ENCODE measurements around the gene ANK3.

ANK3 gene

DNA sequence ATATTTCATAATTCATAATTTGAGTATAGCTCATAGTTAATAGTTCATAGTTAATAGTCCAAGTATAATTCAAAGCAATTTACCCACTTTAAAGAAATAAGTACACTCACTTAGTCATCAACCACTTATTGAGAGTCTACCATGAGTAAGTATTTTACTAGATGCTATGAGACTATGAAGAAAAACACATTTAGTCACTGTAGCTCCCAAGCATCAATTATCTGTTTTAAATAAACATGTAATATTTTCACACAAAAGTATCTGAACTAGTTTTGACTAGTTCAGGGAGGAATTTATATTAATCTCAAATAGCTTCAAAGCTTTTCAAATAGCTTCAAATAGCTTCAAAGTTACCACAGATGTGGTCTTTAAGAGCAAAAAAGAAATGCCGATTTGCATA, 119.2 kb downstream of the ANK3 start:
- DNase-seq, result no peak

DNA sequence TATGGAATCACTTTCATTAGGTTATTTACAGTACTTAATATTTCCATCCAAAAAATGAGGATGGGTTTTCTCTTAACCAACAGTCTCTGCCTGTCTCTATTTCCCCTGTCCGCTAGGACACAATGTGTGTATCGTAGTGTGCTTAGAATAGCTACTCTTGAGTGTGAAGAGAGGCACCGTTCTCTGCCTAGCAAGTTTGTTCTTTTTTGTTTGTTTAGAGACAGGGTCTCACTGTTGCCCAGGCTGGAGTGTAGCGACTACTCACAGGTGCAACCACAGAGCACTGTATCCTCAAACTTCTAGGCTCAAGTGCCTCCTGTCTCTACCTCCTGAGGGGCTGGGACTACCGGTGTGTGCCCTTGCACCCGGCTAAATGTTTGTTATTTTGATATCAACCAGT, 121.9 kb downstream of the ANK3 start:
- no peak for DNase-seq

DNA sequence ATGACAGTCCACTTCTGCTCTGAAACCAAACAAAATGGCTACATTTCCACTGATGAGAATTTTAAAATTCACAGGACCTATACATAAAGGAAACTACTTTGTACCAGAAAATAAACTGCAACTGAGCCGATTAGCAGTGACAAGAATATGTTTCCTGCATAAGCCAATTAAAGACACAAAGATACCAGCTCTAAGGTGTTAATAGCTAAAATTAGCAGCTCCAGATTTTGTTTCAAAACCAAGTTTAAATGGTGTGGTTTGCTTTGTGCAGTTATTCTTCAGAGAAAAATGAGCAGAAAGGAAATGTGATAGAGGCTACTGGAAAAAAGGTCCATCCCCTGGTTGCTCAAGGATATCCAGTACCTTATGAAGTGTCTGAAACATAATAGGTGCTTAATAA, 123.2 kb downstream of the ANK3 start:
- DNase-seq, result no peak

DNA sequence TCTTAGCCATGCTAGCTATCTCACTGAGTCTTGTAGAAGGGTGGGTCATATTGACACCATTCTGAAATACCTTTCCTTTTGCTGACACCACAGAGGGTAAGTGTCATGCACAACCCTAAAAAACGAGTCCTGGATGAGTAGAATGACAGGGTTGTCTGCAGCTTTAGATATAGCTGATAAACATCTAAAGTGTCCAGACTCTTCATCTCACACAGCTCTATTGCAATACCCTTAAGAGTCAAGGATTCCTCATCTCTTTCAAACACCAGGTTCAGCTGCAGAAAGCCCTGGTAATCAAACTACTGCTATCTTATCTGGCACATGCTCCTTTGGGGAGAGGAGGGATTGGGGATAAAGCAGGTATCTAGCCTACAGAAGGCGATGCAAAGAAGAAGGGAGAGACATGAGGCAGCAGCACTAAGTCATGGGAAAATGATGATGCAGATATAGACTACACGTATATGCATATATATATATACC, 127.0 kb downstream of the ANK3 start:
- no peak for DNase-seq

DNA sequence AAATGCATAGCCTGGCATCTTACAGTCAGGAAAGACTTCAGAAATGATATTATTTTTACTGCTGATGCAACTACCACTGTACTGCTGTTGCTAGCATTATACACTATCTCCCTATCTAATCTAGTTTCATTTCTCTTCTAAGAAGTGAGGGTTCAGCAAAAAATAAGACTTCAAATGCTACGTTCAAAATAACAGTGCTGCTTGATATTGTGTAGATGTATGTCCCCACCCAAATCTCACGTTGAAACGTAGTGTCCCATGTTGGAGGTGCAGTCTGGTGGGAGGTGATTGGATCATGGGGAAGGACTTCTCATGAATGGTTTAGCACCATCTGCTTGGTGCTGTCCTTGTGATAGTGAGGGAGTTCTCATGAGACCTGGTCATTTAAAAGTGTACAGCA, 129.4 kb downstream of the ANK3 start:
- DNase-seq, result no peak

DNA sequence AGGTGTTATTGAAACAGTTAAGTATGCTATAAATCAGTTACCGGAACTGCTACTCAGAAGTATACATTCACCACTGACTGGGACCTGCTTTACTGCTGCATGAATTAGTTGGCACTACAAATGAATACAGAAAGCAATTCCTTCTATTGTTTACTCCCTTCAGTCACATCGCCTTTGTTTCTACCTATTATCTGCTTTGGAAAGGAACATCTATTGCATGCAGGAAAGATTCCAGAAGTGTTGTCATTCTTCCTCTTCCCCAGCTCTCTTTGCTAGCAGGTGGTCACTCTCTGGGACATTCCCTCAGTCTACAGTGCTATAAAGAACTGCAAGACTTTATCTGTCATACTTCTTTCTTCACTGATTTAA, 131.3 kb downstream of the ANK3 start:
- no peak for DNase-seq

DNA sequence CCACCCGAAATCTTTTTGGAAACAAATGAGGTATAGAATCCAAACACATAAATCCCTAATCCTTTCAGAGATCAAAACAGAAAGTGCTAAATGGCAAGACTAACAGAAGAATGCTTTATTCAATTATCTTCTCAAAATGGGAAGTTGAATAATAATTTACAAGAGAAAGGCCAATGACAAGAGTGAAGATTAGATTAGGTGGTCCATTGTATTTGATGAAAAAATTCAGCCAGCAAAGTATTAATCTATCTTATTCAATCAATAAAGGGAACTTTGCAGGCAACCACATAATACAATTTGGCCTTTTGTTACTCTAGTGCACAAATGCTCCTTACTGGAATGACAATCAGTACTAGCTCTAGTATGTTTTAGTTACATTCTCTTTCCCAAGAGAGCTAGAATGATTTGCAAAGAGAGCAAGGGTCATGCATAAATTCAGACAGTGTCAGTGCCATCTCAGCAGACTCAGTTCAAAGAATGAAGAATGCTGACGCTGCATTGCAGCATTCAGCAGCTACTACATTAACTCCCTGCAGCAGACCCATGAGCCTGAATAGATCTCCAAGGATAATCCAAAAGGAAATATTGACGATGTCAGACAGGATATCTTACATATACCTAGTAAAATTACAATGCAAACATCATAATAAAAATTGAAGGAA, 131.8 kb downstream of the ANK3 start:
- no peak for DNase-seq

DNA sequence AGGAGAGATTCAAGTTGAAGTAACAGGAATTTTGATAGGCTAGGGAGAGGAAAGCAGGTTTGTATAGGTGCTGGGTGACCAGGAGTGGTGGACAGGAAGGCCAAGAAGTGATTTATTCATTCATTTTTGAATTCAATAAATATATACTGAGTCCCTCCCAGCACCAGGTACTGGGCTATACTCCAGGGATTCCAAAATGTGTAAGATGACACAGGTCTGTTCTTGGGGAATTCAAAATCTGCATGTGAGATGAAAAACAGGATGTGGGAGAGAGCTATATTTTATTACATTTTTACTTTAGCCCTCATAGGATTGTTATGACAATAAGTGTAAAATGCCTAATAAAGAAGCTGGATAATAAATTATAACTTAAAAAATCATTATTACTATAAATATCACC, 134.9 kb downstream of the ANK3 start:
- DNase-seq, result no peak

DNA sequence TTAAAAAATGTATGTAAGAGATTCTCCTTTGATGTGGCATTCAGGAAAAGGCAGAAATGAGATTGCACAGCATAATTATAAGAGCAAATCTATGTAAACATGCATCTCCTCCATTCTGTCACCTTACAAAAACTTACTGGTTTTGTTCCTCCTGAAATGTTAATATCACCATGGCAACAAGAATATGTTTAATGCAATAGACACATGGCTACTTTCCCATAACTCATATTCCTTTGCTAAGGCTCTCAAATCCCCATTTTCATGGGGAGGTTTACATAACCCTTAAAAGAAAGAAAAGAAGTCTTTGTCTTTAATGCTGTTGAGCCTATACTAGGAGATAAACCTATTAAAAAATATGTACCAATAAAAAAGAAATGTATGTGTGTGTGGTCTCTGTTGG, 136.2 kb downstream of the ANK3 start:
- DNase-seq, result no peak

DNA sequence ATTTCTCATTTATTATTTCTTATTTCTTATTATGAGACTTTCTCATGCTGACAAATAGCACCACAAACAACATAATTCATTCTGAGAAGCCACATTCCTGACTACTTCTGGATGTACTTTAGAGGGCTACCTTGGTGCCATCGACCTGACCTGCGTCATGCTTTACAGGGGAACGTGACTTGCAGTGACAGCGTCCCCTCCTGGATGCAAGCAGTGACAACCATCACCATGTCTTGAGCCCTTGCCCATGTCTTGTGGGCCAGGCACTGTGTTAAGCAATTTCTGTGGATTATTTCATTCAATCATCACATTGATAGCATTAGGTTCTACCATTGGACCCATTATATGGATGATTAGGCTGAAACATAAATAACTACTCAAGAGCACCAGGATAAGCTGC, 137.0 kb downstream of the ANK3 start:
- no peak for DNase-seq

DNA sequence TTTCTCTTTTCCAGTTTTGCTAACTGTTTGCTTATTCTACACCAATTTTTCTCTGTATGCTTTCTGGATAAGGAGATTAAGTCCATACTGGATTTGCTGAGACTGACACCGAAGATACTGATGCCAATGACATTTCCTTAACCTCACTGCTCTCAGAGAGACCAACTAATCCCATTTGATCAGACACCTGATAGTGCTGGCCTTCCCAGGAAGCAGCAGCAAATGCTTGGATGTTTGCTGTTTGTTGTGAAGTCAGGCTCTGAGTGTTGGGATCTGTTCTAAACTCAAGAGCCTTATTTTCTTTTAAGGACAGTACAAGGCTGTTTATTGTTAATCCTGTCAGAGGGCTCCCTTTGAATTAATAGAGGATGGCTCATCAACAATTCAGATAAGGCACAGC, 143.3 kb downstream of the ANK3 start:
- no peak for DNase-seq

DNA sequence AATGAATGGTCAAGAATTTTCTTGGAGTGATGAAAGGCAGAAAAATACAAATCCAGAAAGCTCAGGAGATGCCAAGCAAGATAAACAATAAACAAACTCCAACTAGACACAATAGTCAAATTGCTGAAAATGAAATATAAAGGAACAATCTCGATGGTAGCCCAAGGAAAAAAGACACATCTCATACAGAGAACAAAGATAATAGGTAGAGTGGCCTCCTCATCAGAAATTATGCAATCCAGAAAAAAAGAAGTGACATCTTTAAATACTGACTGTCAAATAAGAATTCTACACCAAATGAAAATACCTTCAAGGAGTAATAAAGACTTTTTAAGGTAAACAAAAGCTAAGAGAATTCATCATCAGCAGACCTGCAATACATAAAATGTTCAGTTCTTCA, 150.4 kb downstream of the ANK3 start:
- DNase-seq, result no peak

DNA sequence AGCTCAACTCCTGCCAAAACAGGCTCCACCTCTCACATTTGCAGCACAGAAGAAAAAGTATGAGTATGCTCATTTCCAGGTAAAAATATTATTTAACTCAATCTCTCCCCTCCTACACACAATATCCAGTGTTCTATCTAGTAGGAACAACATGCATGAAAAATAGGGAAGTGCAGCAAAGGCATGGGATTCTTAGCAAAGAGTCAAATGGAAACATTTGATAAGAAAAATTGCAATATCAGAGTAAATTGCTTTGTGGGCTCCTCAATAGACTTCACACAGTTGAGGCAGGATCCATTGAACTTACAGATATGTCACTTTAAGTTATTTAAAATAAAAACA, 150.9 kb downstream of the ANK3 start:
- DNase-seq, result no peak

DNA sequence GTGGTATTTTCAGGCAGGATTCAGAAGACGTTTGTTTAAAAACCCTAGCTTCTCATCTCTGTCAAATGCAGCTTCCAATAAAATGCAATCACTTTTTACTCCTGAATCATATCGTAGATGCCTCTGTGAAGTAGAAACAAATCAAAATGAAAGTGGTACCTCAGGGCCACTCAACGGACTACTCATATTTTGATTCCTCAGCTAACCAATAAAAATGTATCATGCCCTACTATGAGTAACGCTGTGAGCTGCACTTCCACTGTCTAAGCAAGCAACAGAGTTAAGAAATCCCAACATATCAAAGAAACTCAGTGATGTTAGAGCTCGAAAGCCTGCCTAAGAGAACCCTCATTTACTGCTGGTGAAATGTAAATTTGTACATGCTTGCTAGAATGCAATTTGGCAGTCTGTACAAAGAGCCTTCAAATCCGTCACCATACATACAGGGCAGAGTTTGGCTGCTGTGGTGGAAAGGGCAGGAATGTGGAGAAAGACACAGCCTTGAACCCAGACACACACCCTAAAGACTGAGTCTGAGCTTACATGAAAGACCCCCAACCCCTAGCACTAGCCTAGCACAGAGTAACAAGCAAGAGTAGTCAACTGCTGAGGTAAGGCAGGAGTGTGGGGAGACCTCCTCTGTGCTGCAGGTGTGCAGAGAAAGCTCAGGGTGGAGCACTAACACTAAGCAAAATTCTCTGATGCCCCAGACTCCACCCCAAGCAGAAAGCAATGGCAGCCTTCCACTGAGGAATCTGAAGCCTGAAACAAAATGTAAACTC, 151.5 kb downstream of the ANK3 start:
- DNase-seq, result no peak

DNA sequence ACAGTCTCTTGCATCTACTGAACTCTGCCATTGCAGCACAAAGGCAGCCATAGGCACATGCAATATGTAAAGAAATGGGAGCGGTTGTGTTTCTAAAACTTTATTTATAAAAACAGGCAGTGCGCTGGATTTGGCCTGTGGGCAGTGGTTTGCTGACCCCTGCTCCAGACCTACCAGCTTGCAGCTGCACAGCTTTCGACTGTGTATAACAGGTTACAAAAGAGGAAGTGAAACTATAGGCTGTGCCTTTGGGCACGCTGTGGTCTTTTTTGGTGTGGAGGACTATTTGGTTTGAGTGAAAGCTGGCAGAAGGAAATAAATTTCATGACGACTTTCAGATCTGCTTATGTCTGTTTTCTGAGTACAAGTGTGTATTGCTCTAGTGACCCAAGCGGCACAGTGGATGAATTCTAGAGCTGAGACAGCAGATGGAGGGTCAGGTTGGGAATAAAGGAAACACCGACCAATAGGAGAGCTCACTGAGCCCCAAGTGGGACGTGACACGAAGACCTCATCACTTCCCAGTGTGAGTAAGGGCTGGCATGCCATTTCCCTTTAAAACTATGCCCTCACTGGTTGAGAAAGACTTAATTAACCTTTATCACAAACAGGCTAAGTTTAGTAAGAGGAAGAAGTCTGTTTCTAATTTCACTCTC, 152.7 kb downstream of the ANK3 start:
- DNase-seq, result no peak

DNA sequence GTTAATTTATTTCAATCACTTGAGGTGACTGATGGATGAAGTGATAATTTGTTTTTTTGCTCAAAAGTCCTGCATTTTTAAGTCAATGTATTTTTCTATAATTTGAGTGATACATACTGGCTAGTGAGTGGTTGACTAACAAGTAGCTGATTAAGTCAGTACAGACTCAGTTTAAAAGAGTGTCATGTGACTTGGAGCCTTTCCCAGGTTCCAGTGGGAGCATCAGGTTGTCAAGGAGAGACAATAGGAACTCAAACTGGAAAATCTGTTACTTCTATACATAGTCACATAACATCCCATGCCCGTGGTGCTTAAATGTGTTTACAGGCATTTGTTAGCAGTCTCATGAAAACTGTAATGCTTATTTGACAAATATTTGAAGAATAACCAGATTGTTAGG, 154.7 kb downstream of the ANK3 start:
- DNase-seq, result no peak

DNA sequence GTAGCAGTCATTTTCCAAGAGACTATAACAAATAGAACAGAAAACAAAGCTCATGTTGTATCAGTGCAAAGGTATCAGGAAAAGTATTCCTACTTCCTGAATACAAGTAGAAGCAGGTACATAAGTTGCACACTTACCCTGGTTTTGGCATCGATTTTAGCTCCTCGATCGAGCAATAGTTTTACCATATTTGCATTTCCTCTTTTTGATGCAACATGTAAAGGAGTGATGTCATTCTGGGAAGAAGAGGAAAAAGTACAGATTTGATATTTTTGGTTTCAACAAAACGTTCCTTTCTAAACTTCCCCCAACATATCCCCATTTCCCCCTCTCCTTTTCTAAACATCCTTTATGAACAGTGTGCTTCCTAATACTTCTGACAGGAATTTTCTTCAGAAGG, 155.1 kb downstream of the ANK3 start:
- no peak for DNase-seq

DNA sequence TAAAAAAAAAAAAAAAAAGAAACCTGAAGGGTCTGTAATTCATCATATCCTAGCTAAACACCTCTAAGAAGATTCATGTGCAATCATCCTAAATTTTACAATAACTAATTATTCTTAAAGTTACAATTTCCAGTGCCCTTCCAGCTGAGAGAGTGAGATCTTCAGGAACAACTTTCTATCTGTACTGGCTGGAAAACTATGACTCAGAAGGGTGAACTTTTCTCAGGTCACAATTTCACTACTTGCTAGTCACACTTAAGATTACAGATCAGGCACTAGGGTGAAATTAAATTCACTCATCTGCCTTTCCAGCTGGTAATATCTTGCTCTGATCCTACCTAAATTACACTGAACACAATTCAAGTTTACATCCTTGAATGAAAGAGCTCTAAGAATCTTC, 158.8 kb downstream of the ANK3 start:
- DNase-seq, result no peak

DNA sequence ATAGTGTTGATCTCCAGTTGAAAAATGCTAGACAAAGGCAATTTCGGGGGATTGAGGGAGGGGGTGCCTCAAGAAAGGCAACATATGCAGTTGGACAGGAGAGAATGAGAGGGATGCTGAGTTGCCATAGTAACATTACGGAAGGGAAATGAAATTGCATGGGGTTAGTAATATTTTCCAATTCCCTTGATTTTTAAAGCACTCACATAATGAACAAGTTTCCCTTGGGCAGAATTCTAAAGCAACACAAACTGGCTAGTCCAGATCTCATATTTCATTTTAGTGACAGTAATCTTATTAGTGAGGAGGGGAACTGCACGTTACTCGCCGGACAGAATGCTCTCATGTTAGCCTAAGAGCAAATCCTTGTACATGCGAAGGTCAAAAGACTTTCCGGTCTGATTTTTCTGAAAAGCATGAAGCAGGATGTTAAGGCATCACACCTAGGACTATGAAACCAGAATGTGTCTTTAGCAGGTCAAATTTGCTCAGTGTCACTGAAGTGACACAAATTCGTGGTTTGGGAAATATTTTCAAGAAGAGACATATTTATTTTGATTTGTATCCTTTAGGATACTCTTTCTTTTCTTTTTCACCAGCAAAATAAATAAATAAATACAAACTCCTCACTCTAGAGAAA, 165.5 kb downstream of the ANK3 start:
- DNase-seq, result no peak

DNA sequence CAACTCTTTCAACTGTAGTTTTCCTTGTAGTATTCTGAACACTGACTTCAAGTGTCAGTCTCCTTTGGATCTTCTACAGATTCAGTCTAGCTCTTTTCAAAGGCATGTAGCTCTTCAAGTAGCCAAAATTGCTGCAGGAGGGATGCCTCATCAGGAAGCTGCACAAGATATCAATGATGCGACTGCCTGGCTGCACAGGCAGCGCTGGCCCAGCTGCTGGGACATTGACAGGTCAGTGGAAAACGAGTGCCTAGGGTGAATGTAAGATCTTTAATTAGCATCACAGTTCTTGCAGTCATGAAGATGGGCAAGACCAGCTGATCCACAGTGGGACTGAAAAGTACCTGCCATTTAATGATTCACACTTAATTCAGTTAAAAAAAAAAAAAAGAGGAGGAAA, 167.6 kb downstream of the ANK3 start:
- no peak for DNase-seq

DNA sequence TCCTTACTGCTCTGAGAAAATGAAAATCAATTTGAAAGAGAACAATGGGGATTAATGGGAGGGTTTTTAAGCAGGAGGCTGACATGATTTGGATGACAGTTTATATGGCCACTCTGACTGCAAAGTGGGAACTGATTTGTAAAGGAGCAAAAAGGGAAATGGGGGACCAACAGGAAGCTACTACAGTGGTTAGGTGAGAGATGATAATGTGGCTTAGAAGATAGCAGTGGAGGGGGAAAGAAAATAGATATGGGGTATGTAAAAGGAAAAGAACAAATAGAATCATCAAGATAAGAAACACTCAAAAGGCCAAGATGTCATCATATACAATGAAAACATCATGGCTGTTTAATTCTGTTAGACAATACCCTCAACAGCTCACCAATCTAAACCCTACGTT, 177.5 kb downstream of the ANK3 start:
- no peak for DNase-seq

DNA sequence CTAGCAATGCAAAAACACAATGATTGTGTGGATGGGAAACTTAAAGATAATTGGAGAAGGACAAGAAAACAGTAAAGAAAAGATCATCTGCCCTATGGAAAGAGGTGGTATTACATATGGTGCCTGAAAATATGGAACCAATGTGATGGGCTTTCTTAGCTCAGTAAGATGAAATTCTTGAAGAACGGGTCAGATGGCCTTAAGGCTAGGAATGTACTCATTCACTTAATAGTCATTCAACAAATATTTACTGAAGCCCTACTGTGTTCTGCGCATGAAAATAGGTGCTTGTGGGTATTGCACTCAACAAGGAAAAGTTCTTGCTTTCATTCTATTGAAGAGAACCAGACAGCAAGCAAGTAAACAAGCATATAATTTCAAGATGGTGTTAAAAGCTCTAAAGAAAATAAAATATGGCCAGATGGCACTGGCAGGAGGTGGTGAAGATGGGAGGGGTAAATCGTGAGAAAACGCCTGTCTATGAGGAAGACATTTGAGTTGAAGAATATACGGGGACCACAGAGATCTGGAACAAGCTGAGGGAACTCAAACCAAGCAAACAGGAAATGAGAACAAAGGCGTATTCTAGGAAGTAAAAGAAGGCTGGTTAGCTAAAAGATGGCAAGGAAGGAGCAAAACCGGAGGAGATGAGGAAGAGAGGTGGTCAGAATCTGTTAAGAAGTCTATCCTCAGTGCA, 179.7 kb downstream of the ANK3 start:
- DNase-seq, result no peak

DNA sequence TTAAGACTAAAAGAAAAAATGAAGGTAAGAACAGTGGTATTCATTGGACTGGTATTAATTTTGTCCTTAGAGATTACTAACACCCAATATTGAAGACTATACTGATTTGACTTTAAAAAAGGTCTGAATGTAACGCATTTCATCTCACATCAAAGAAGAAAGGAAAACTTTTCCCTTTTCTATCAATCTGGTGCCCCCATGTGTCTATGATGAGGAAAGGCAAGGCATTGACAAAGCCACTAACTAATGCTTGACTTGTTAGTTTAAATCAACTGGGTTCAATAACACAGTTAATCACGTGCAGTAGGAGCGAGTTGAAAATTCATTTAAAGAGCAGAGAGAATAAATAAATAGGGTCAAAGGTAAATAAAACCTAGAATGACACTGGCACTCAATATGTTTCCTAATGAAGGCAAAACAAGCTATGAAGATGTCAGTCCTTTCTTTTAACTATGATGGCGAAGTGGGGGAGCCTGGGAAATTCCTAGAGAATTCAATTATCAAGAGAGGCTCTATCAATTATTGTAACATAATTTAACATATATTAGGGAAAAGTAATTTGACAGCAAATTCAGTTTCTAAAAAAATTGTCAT, 180.9 kb downstream of the ANK3 start:
- no peak for DNase-seq
